HepG2 (cell line): Measurements from ENCODE around the gene P2RY6. TPM values are rescaled to one million over a fixed set of nuclear protein-coding genes. Genes with fewer than 3 reads are reported as not detected.

Experiments
- ATAC-seq: fragments of 200-7000 bp; cut with Tn5 transposase; 3 replicates; pipeline ENCODE4 v1.9.1; 2020; ENCODE audit warnings: mild to moderate bottlenecking, moderate library complexity
- BruUV-seq: library from RNA; stranded (reverse); fragments of 400-500 nt; replicated peaks from 2 replicates; lab custom pipeline; 2021; lab: Mats Ljungman, UMichigan
- CTCF ChIA-PET: fragments of 300-600 bp; formaldehyde crosslinking; extraction: SDS; loops from one replicate; lab custom pipeline; 2021; ENCODE audit warnings: low total read pairs, inconsistent platforms, low intra/inter-chr PET ratio; lab: Yijun Ruan, JAX
- POLR2A ChIA-PET: fragments of 350-600 bp; sonication (Branson Sonifier 250); formaldehyde crosslinking; loops from one replicate; lab custom pipeline; 2020; ENCODE audit warnings: antibody characterized with exemption, inconsistent platforms; lab: Yijun Ruan, JAX
- DNase-seq: peaks from one replicate; pipeline ENCODE4 v3.0.0-alpha.2; 2015; ENCODE audit warnings: low spot score
- FAIRE-seq: peaks from 3 replicates; lab custom pipeline; 2011; peaks lifted over from hg19 to GRCh38; lab: Jason Lieb, UNC
- H2AFZ ChIP-seq: one replicate; pipeline ENCODE4 v1.6.1; 2011; ENCODE audit warnings: low read length, inconsistent platforms
- H3K27ac ChIP-seq: fragments of 300-600 bp; 3 replicates; pipeline ENCODE4 v1.8.0; 2011; ENCODE audit warnings: mixed run types, mild to moderate bottlenecking, mixed read lengths, low read length, inconsistent platforms; ENCODE audit not compliant: insufficient read depth; ENCODE audit errors: extremely low read length
- H3K27me3 ChIP-seq, 2 experiments: fragments of 200-600 bp in 1 of 2; 2 replicates in 1 of 2; 3 replicates in 1 of 2; pipeline versions ENCODE4 v1.6.0 to v1.8.0; 2011; ENCODE audit warnings: low read length in 2 of 2, mild to moderate bottlenecking in 2 of 2, moderate library complexity in 2 of 2, inconsistent platforms in 1 of 2; ENCODE audit not compliant: insufficient read depth in 2 of 2, control insufficient read depth in 1 of 2
- H3K36me3 ChIP-seq, 2 experiments: fragments of 200-600 bp in 1 of 2; replicated peaks in 1 of 2; 2 replicates in 1 of 2; 3 replicates in 1 of 2; pipeline versions ENCODE4 v1.5.1 to v1.8.0; 2011; ENCODE audit warnings: low read length in 2 of 2, inconsistent platforms in 1 of 2; ENCODE audit not compliant: insufficient read depth in 2 of 2, control insufficient read depth in 1 of 2
- H3K4me1 ChIP-seq: 2 replicates; pipeline ENCODE4 v1.5.1; 2012; ENCODE audit warnings: low read length, inconsistent platforms; ENCODE audit not compliant: insufficient read depth
- H3K4me2 ChIP-seq: 2 replicates; pipeline ENCODE4 v1.6.0; 2011; ENCODE audit warnings: low read depth, low read length, inconsistent platforms
- H3K4me3 ChIP-seq, 3 experiments: fragments of 200-600 bp in 1 of 3; sonication (generic), shearing (Covaris generic) in 1 of 3; replicated peaks in 1 of 3; 2 replicates each; pipeline ENCODE4 v1.5.1; 2011 to 2016; ENCODE audit warnings: low read length in 3 of 3, inconsistent platforms in 2 of 3, low read depth in 2 of 3, mild to moderate bottlenecking in 2 of 3, control low read depth in 1 of 3, mixed read lengths in 1 of 3; ENCODE audit not compliant: insufficient read depth in 1 of 3
- H3K79me2 ChIP-seq: one replicate; pipeline ENCODE4 v1.6.1; 2011; ENCODE audit warnings: low read length, inconsistent platforms; ENCODE audit not compliant: insufficient read depth
- H3K9ac ChIP-seq: 2 replicates; pipeline ENCODE4 v1.6.0; 2011; ENCODE audit warnings: mild to moderate bottlenecking, low read depth, low read length, inconsistent platforms; ENCODE audit not compliant: insufficient read depth
- H3K9me3 ChIP-seq: 2 replicates; pipeline ENCODE4 v1.5.1; 2012; ENCODE audit warnings: mild to moderate bottlenecking, low read length
- H4K20me1 ChIP-seq: 2 replicates; pipeline ENCODE4 v1.6.0; 2011; ENCODE audit warnings: inconsistent platforms, mild to moderate bottlenecking, low read length, moderate library complexity; ENCODE audit not compliant: insufficient read depth
- RARA ChIP-seq: IDR thresholded peaks from 2 replicates; pipeline ENCODE4 v1.6.1; 2016; ENCODE audit warnings: missing genetic modification reagents, missing compliant biosample characterization
- SMYD3 ChIP-seq: sonication (generic); formaldehyde crosslinking; IDR thresholded peaks from 2 replicates; pipeline ENCODE4 v1.8.1; 2023; ENCODE audit warnings: mild to moderate bottlenecking, missing genetic modification reagents
- ZFP91 ChIP-seq: sonication (generic); formaldehyde crosslinking; IDR thresholded peaks from 2 replicates; pipeline ENCODE4 v1.9.0; 2022; ENCODE audit warnings: missing genetic modification reagents, mild to moderate bottlenecking, borderline replicate concordance
- ZNF17 ChIP-seq: sonication (generic); formaldehyde crosslinking; IDR thresholded peaks from 2 replicates; pipeline ENCODE4 v1.5.0; 2020; ENCODE audit warnings: mild to moderate bottlenecking, missing genetic modification reagents
- ZNF562 ChIP-seq: sonication (generic); formaldehyde crosslinking; IDR thresholded peaks from 2 replicates; pipeline ENCODE4 v1.8.0; 2022; ENCODE audit warnings: missing genetic modification reagents, borderline replicate concordance
- ZNF674 ChIP-seq: sonication (generic); formaldehyde crosslinking; IDR thresholded peaks from 2 replicates; pipeline ENCODE4 v1.5.0; 2020; ENCODE audit warnings: low read depth, mild to moderate bottlenecking, missing genetic modification reagents
- ZNF777 ChIP-seq: sonication (generic); formaldehyde crosslinking; IDR thresholded peaks from 2 replicates; pipeline ENCODE4 v1.4.0; 2020; ENCODE audit warnings: missing genetic modification reagents
- ZNF782 ChIP-seq: sonication (generic); formaldehyde crosslinking; IDR thresholded peaks from 2 replicates; pipeline ENCODE4 v1.4.0; 2020; ENCODE audit warnings: missing genetic modification reagents, mild to moderate bottlenecking, borderline replicate concordance
- WGBS: methylation state at CpG from one replicate; pipeline ENCODE4 v1.1.6; 2017; ENCODE audit warnings: low lambda C conversion rate; 5-methylcytosine and 5-hydroxymethylcytosine counted together
- in situ Hi-C: cut with HindIII; loops from 2 replicates; pipeline ENCODE4 v1.10.0; 2017; ENCODE audit warnings: low pct_unique_long_range_greater_than_20kb; ENCODE audit not compliant: extremely low pct_ligation_motif_present
- intact Hi-C: fragments of 100-400 bp; cut with micrococcal nuclease; formaldehyde crosslinking; loops from one replicate; pipeline ENCODE4 v1.10.0; 2022; ENCODE audit not compliant: unreplicated experiment
- polyA plus RNA-seq, 8 experiments: library from polyadenylated mRNA; depleted of rRNA in 3 of 8; stranded (reverse) in 7 of 8; unstranded in 1 of 8; fragments of >200 nt; fragmentation: Illumina TruSeq in 4 of 8; extraction: Trizol in 4 of 8; gene quantifications; 2 replicates each; pipeline versions ENCODE4 v1.2.1 to v1.2.3, GENCODE V29; 2011 to 2016; ENCODE audit warnings: low read depth in 4 of 8, missing spikeins in 1 of 8, mixed read lengths in 1 of 8; ENCODE audit not compliant: insufficient read depth in 1 of 8
- total RNA-seq, 5 experiments: library from RNA; depleted of rRNA; stranded (reverse); fragments of >200 nt; fragmentation: Illumina TruSeq; extraction: Trizol; gene quantifications; 2 replicates each; pipeline ENCODE4 v1.2.3, GENCODE V29; 2016; ENCODE audit warnings: low read depth in 1 of 5
- TF ChIP-seq, protein P1 (sequence below), 2 experiments: sonication (generic) in 1 of 2; formaldehyde crosslinking in 1 of 2; IDR thresholded peaks; 2 replicates each; pipeline versions ENCODE4 v1.6.1 to v1.9.0; 2014 to 2022; ENCODE audit warnings: antibody characterized with exemption in 1 of 2, borderline replicate concordance in 1 of 2, inconsistent platforms in 1 of 2, low read depth in 1 of 2, missing genetic modification reagents in 1 of 2
- TF ChIP-seq, protein P2 (sequence below): sonication (generic); formaldehyde crosslinking; IDR thresholded peaks from 2 replicates; pipeline ENCODE4 v1.4.0; 2020; ENCODE audit warnings: missing genetic modification reagents
- TF ChIP-seq, protein P3 (sequence below): sonication (generic); formaldehyde crosslinking; IDR thresholded peaks from 2 replicates; pipeline ENCODE4 v1.4.0; 2020; ENCODE audit warnings: mild to moderate bottlenecking, missing genetic modification reagents

The P2RY6 gene
- total and polyA plus RNA-seq, 2 of the 13 experiments (the other 11 are each of a cell fraction or from before 2014, with no cell fraction given) = 0.09 to 0.29 TPM

DNA sequence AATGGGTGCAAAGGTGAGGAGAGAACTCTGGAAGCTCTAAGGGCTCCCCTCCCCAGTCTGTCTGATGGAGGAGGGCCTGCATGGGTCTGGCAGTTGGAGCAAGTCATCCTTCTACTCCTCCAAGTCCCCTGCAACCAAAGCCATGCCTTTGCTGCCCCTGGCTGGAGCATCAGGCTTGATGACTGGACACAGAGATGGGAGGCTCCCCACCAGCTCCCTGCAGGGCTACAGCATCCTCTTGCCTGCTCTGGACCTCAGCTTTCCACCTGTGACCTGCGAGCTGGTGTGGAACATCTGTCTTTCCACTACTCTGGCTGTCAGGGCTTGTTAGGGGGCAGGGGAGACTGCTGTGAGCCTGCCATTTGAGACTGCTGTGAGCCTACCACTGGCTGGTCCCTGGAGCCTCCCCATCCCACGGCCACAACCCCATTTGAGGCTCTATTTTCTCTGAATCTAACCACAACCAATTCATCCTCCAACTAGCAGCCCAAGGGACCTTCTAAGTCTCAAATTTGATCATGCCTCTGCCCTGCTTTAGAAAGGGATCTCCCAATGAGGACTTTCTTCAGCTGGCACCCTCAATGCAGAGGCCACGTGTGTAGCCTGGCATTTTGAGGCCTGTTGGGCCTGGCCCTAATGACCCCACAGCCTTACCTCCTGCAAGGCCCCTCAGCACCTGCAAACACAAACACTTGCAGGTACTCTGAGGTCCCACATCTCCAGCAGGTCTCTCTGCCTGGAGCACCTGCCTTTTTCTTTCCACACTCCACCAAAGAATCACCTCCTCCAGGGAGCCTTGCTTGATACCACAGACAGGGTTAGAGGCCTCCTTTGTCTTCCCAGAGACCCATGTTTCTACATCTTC, 9.9 kb downstream of the P2RY6 start:
- WGBS = 30% methylated on average over 2 of the region's 3 CpGs
- ATAC-seq = no peak
- intact Hi-C loops (no loop called here), in situ Hi-C loops (no loop called here)
- peaks cover 11% of the 10 kb centered on the region for H3K4me1 ChIP-seq
- no peaks in the 10 kb centered on the region for H4K20me1 ChIP-seq
- H3K4me2 ChIP-seq = no peak overlapping the region
- no peaks in the 10 kb centered on the region for H3K36me3 ChIP-seq
- no peak overlapping the region for H2AFZ ChIP-seq
- no peaks in the 10 kb centered on the region for H3K79me2 ChIP-seq
- no peaks in the 10 kb centered on the region for H3K9me3 ChIP-seq
- POLR2A ChIA-PET = no interaction called here
- FAIRE-seq = no peak
- CTCF ChIA-PET = no interaction called here
- H3K27ac ChIP-seq = no peak overlapping the region
- BruUV-seq = no TSS peak
- H3K4me3 ChIP-seq = no peak overlapping the region
- peaks cover 6 to 22% of the 10 kb centered on the region in 2 experiments; a peak in 4 of 5 replicates for H3K27me3 ChIP-seq
- no peak overlapping the region for H3K9ac ChIP-seq
- DNase-seq = no peak
- TF ChIP-seq ZNF777 (CRISPR knock-in tag) (no peak), RARA (CRISPR knock-in tag) (no peak), ZNF562 (CRISPR knock-in tag) (no peak), SMYD3 (CRISPR knock-in tag) (no peak), ZFP91 (no peak), ZNF17 (no peak), ZNF674 (CRISPR knock-in tag) (no peak), ZNF782 (CRISPR knock-in tag) (no peak)
- TF ChIP-seq, protein P1, sequence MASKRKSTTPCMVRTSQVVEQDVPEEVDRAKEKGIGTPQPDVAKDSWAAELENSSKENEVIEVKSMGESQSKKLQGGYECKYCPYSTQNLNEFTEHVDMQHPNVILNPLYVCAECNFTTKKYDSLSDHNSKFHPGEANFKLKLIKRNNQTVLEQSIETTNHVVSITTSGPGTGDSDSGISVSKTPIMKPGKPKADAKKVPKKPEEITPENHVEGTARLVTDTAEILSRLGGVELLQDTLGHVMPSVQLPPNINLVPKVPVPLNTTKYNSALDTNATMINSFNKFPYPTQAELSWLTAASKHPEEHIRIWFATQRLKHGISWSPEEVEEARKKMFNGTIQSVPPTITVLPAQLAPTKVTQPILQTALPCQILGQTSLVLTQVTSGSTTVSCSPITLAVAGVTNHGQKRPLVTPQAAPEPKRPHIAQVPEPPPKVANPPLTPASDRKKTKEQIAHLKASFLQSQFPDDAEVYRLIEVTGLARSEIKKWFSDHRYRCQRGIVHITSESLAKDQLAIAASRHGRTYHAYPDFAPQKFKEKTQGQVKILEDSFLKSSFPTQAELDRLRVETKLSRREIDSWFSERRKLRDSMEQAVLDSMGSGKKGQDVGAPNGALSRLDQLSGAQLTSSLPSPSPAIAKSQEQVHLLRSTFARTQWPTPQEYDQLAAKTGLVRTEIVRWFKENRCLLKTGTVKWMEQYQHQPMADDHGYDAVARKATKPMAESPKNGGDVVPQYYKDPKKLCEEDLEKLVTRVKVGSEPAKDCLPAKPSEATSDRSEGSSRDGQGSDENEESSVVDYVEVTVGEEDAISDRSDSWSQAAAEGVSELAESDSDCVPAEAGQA (IDR thresholded peaks at IDR 0.05; ENCODE audit: low read depth) = no peak
- TF ChIP-seq, protein P1 (CRISPR knock-in tag; IDR thresholded peaks at IDR 0.05; ENCODE audit: borderline replicate concordance) = no peak
- TF ChIP-seq, protein P2, sequence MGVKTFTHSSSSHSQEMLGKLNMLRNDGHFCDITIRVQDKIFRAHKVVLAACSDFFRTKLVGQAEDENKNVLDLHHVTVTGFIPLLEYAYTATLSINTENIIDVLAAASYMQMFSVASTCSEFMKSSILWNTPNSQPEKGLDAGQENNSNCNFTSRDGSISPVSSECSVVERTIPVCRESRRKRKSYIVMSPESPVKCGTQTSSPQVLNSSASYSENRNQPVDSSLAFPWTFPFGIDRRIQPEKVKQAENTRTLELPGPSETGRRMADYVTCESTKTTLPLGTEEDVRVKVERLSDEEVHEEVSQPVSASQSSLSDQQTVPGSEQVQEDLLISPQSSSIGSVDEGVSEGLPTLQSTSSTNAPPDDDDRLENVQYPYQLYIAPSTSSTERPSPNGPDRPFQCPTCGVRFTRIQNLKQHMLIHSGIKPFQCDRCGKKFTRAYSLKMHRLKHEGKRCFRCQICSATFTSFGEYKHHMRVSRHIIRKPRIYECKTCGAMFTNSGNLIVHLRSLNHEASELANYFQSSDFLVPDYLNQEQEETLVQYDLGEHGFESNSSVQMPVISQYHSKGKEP (CRISPR knock-in tag) = no peak
- TF ChIP-seq, protein P3, sequence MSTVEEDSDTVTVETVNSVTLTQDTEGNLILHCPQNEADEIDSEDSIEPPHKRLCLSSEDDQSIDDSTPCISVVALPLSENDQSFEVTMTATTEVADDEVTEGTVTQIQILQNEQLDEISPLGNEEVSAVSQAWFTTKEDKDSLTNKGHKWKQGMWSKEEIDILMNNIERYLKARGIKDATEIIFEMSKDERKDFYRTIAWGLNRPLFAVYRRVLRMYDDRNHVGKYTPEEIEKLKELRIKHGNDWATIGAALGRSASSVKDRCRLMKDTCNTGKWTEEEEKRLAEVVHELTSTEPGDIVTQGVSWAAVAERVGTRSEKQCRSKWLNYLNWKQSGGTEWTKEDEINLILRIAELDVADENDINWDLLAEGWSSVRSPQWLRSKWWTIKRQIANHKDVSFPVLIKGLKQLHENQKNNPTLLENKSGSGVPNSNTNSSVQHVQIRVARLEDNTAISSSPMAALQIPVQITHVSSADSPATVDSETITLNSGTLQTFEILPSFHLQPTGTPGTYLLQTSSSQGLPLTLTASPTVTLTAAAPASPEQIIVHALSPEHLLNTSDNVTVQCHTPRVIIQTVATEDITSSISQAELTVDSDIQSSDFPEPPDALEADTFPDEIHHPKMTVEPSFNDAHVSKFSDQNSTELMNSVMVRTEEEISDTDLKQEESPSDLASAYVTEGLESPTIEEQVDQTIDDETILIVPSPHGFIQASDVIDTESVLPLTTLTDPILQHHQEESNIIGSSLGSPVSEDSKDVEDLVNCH (CRISPR knock-in tag) = no peak
